ENCODE measurements around the gene TAF10. TPM values are rescaled to one million over a fixed set of nuclear protein-coding genes. Genes with fewer than 3 reads are reported as not detected.

The TAF10 gene
- total RNA-seq, 1 experiment from 2014 or later, result 187 TPM

GRCh38 chr11:6608011-6608410, 4.0 kb downstream of the TAF10 start:
- Mint-ChIP-seq H3K9me3 (ENCODE audit: low read depth, unreplicated experiment) (no peaks in the 10 kb centered on the region), H3K4me1 (ENCODE audit: low read depth, unreplicated experiment) (peaks cover 24% of the 10 kb centered on the region), H3K27ac (ENCODE audit: unreplicated experiment) (no peak overlapping the region), H3K4me3 (ENCODE audit: low read depth, unreplicated experiment) (no peak overlapping the region), H3K36me3 (ENCODE audit: insufficient read depth, unreplicated experiment) (peaks cover 11% of the 10 kb centered on the region), H3K27me3 (ENCODE audit: unreplicated experiment) (no peaks in the 10 kb centered on the region)
- no peak for DNase-seq
- CTCF ChIA-PET, result no interaction called here
- intact Hi-C loops (cut with micrococcal nuclease; ENCODE audit: unreplicated experiment), result no loop called here
- no peak for TF ChIP-seq CTCF (IDR thresholded peaks at IDR 0.05; ENCODE audit: unreplicated experiment)
- no TSS peak for BruUV-seq (replicated peaks)

- CTCF ChIA-PET, result interaction anchor here (1.0 to 1.4 kb wide), 4 partner anchors 12 to 228 kb away, joined by 3 to 4 read pairs (median 3); partner anchors contain the start of genes MRPL17 and TPP1
- Mint-ChIP-seq H3K4me3 (ENCODE audit: low read depth, unreplicated experiment) (no peak overlapping the region), H3K27me3 (ENCODE audit: unreplicated experiment) (no peaks in the 10 kb centered on the region), H3K4me1 (ENCODE audit: low read depth, unreplicated experiment) (peaks cover 24% of the 10 kb centered on the region), H3K27ac (ENCODE audit: unreplicated experiment) (peak overlapping the region; percentile 57), H3K36me3 (ENCODE audit: insufficient read depth, unreplicated experiment) (peaks cover 11% of the 10 kb centered on the region), H3K9me3 (ENCODE audit: low read depth, unreplicated experiment) (no peaks in the 10 kb centered on the region)
- BruUV-seq (replicated peaks), result no TSS peak
- intact Hi-C loops (cut with micrococcal nuclease; ENCODE audit: unreplicated experiment), result no loop called here
- no peak for TF ChIP-seq CTCF (IDR thresholded peaks at IDR 0.05; ENCODE audit: unreplicated experiment)
- DNase-seq, result no peak
These were observed 4.7 kb downstream of the TAF10 start for GRCh38 chr11:6607190-6607795.

GRCh38 chr11:6606471-6607189, 5.4 kb downstream of the TAF10 start:
- Mint-ChIP-seq H3K27me3 (ENCODE audit: unreplicated experiment) (no peaks in the 10 kb centered on the region), H3K9me3 (ENCODE audit: low read depth, unreplicated experiment) (no peaks in the 10 kb centered on the region), H3K27ac (ENCODE audit: unreplicated experiment) (peak overlapping the region; percentile 85), H3K36me3 (ENCODE audit: insufficient read depth, unreplicated experiment) (peaks cover 11% of the 10 kb centered on the region), H3K4me3 (ENCODE audit: low read depth, unreplicated experiment) (peak overlapping the region; percentile 44), H3K4me1 (ENCODE audit: low read depth, unreplicated experiment) (peaks cover 31% of the 10 kb centered on the region)
- intact Hi-C loops (cut with micrococcal nuclease; ENCODE audit: unreplicated experiment), result no loop called here
- TF ChIP-seq CTCF (IDR thresholded peaks at IDR 0.05; ENCODE audit: unreplicated experiment), result no peak
- DNase-seq, result peak; percentile 95
- CTCF ChIA-PET, result interaction anchor here (1.0 to 1.4 kb wide), 4 partner anchors 12 to 228 kb away, joined by 3 to 4 read pairs (median 3); partner anchors contain the start of genes MRPL17 and TPP1
- no TSS peak for BruUV-seq (replicated peaks)

GRCh38 chr11:6604790-6605189, 7.2 kb downstream of the TAF10 start:
- Mint-ChIP-seq H3K4me3 (ENCODE audit: low read depth, unreplicated experiment) (no peak overlapping the region), H3K36me3 (ENCODE audit: insufficient read depth, unreplicated experiment) (peaks cover 11% of the 10 kb centered on the region), H3K4me1 (ENCODE audit: low read depth, unreplicated experiment) (peaks cover 19% of the 10 kb centered on the region), H3K27ac (ENCODE audit: unreplicated experiment) (no peak overlapping the region), H3K9me3 (ENCODE audit: low read depth, unreplicated experiment) (no peaks in the 10 kb centered on the region), H3K27me3 (ENCODE audit: unreplicated experiment) (no peaks in the 10 kb centered on the region)
- no peak for DNase-seq
- BruUV-seq (replicated peaks), result no TSS peak
- CTCF ChIA-PET, result interaction anchor here (1.2 to 1.4 kb wide), 3 partner anchors 63 to 207 kb away, joined by 3 to 10 read pairs (median 8); partner anchors contain the start of gene MRPL17
- intact Hi-C loops (cut with micrococcal nuclease; ENCODE audit: unreplicated experiment), result no loop called here
- no peak for TF ChIP-seq CTCF (IDR thresholded peaks at IDR 0.05; ENCODE audit: unreplicated experiment)

Measured in Calu3 (cell line).